SJSA1 (cell line): ENCODE measurements around the gene DPY19L3. TPM values are rescaled to one million over a fixed set of nuclear protein-coding genes. Genes with fewer than 3 reads are reported as not detected.
"Not testable (repeated sequence)": the region's sequence is repeated elsewhere in the genome, so short reads cannot be mapped to it uniquely, and the experiment has no call there.

ENCODE experiments used
- DNase-seq, 2 experiments: peaks; one replicate each; pipeline ENCODE4 v3.0.0-alpha.2; 2015 to 2020; ENCODE audit warnings: low spot score in 2 of 2, low read depth in 1 of 2
- H3K27ac ChIP-seq: fragments of 250-450 bp; sonication (Bioruptor Pico); 2 replicates; pipeline ENCODE4 v1.5.1; 2020; ENCODE audit warnings: mild to moderate bottlenecking, moderate library complexity
- H3K27me3 ChIP-seq: fragments of 250-450 bp; sonication (Bioruptor Pico); replicated peaks from 2 replicates; pipeline ENCODE4 v1.5.1; 2020; ENCODE audit warnings: mild to moderate bottlenecking, moderate library complexity
- H3K36me3 ChIP-seq: fragments of 250-450 bp; sonication (Bioruptor Pico); 2 replicates; pipeline ENCODE4 v1.5.1; 2020; ENCODE audit warnings: mild to moderate bottlenecking
- H3K4me1 ChIP-seq: fragments of 250-450 bp; sonication (Bioruptor Pico); replicated peaks from 2 replicates; pipeline ENCODE4 v1.6.1; 2021; ENCODE audit warnings: mild to moderate bottlenecking
- H3K4me3 ChIP-seq: fragments of 250-450 bp; sonication (Bioruptor Pico); 2 replicates; pipeline ENCODE4 v1.5.1; 2020; ENCODE audit warnings: mild to moderate bottlenecking
- H3K9me3 ChIP-seq: fragments of 250-450 bp; sonication (Bioruptor Pico); replicated peaks from 2 replicates; pipeline ENCODE4 v1.5.1; 2020; ENCODE audit warnings: mild to moderate bottlenecking
- total RNA-seq: library from RNA; depleted of rRNA; stranded (reverse); fragments of >200 nt; shearing (Covaris generic); gene quantifications from 2 replicates; pipeline ENCODE4 v1.2.3, GENCODE V29; 2014

The DPY19L3 gene
- total RNA-seq, 1 experiment from 2014 or later = 15.3 TPM

DNA sequence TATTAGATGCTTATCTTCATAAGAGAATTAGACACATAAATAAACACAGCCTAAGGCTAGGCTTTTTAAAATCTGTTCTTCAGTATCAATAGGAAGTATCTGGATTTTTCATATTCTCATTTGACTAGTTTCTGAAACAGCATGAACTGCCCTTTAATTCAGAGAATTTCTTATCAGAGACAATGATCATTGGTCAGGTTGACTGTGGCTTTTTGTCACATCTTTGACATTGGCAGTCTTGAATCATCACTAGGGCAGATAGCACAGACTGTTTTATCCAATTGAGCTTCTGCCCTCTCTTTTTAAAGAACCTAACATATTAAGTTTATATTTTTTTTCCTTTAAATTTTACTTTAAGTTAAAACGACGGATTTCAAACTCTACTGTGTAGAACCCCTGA lies 59.6 kb downstream of the DPY19L3 start:
- no peak for DNase-seq
- H3K4me1 ChIP-seq = no peaks in the 10 kb centered on the region
- no peaks in the 10 kb centered on the region for H3K27me3 ChIP-seq
- H3K36me3 ChIP-seq = peaks cover 3% of the 10 kb centered on the region; the same call in 1 of the 2 replicates
- no peak overlapping the region for H3K27ac ChIP-seq
- H3K4me3 ChIP-seq = no peak overlapping the region
- no peaks in the 10 kb centered on the region for H3K9me3 ChIP-seq

DNA sequence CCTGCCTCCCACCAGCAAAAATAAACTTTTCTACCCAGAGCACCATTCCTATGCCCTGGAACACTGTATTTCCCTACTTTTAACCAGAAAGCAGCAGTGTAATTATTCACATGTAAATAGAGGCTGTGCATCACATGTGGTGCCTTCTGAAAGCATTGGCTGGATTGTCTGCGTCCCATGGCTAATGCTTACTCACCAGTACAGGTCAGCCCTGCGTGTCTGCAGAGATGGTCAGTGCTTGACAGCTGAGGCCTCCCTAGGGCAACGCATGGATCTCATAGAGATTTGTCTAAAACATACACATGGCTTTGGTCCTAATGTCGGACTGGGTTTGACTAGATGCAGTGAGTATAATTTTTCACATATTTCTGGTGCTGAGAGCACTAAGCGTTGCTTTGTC lies 64.2 kb downstream of the DPY19L3 start:
- peaks cover 3% of the 10 kb centered on the region for H3K36me3 ChIP-seq
- H3K4me1 ChIP-seq = no peaks in the 10 kb centered on the region
- no peak overlapping the region for H3K4me3 ChIP-seq
- no peak for DNase-seq
- H3K27me3 ChIP-seq = no peaks in the 10 kb centered on the region
- H3K27ac ChIP-seq = no peak overlapping the region
- H3K9me3 ChIP-seq = no peaks in the 10 kb centered on the region

DNA sequence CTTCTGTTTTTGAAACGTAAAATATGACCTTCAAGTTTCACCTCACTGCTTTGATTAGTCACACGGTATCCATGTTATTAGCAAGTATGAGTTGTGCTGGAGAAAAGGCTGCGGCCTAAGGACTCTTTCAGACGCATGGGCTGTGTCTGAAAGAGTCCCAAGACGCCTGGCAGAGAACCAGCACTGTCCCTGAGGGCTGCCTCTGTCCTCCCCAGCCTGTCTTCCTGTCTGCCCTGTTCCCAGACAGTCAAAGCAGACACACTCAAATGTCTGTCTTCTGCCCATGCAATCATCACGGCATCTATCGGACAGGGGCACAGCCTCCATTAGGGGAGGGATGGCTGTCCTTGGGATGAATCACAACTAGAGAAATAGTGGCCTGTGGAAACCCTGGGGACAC lies 65.5 kb downstream of the DPY19L3 start:
- Histone ChIP-seq H3K27me3 (no peaks in the 10 kb centered on the region), H3K36me3 (peaks cover 3% of the 10 kb centered on the region), H3K4me3 (no peak overlapping the region), H3K4me1 (no peaks in the 10 kb centered on the region), H3K27ac (no peak overlapping the region), H3K9me3 (no peaks in the 10 kb centered on the region)
- DNase-seq = no peak

DNA sequence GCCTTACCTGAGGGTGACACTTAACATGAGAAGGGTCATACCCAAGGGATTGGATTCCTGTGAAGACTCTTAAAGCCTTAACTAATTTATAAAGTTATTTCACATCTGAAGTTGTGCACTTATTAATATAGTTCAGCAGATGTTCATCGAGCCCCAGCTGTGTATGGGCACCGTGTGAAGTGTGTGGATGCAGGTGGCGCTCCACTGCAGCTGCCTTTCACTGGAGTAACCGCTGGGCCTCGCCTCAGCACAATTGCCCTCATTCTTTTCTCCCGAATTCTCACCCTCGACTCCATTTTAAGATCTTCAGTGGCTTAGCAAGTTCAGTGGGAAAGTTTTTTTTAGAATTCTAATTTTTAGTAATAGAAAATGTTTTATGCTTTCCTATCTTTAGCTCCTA lies 66.2 kb downstream of the DPY19L3 start:
- DNase-seq = no peak
- Histone ChIP-seq H3K27ac (no peak overlapping the region), H3K36me3 (peaks cover 3% of the 10 kb centered on the region), H3K4me1 (no peaks in the 10 kb centered on the region), H3K4me3 (no peak overlapping the region), H3K9me3 (no peaks in the 10 kb centered on the region), H3K27me3 (no peaks in the 10 kb centered on the region)

DNA sequence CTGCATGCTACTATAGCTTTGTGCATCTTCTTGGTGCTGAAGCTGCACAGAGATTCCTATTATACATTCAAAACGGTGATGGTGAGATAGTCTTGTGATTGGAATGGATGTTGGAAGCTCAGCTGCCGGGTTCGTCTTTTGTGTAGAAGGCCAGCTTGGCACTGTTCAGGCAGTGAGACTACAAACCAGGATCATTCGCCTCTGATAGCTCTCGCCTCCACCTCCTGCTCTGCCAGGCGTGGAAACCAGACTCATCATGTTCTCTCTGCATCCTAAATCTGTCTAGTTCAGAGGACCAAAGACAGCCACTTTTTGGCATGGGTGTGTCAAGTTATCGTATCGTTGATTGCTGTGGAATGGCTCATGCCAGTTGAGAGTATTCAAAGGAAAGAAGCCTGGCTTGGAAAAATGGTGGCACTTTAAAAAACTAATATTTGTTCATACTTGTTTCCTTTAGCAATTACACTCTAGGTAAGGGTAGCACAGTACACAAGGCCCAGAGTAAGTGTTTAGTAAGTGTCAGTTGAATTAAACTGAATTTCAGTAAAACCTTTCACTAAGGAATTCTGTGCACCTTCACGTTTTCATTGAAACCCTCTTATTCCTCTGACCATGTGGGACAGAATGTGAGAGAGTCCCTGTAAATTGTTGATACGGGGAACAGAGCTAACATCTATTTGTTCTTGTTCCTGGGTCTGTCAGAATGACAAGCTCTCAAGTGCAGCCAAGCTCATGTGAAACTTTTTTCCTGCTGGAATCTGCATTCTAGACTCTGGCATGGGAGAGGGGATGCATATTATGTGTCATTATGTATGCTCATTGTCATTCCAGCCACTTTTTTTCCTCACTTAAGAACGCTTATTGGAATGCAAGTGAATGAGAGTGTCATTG lies 69.8 kb downstream of the DPY19L3 start:
- DNase-seq = no peak
- Histone ChIP-seq H3K36me3 (peaks cover 8% of the 10 kb centered on the region), H3K27me3 (no peaks in the 10 kb centered on the region), H3K4me3 (no peak overlapping the region), H3K9me3 (no peaks in the 10 kb centered on the region), H3K4me1 (no peaks in the 10 kb centered on the region), H3K27ac (no peak overlapping the region)

DNA sequence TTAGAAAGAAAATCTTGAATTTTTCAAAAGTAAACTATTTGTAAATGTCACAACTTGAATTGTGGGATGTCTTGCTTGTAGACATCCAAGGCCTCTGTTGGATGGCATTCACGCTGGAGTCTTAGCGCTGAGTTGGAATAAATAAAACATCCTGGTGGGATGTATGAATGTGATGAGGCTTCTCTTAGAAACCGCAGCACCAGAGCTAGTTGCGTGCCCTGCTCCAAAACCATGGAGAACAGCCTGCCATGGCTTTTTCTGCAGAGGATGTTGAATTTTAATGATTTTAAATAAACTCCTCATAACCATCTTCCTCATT lies 70.4 kb downstream of the DPY19L3 start:
- no peaks in the 10 kb centered on the region for H3K9me3 ChIP-seq
- H3K27me3 ChIP-seq = no peaks in the 10 kb centered on the region
- H3K27ac ChIP-seq = no peak overlapping the region
- H3K36me3 ChIP-seq = peaks cover 11% of the 10 kb centered on the region
- no peaks in the 10 kb centered on the region for H3K4me1 ChIP-seq
- no peak overlapping the region for H3K4me3 ChIP-seq
- DNase-seq = no peak

DNA sequence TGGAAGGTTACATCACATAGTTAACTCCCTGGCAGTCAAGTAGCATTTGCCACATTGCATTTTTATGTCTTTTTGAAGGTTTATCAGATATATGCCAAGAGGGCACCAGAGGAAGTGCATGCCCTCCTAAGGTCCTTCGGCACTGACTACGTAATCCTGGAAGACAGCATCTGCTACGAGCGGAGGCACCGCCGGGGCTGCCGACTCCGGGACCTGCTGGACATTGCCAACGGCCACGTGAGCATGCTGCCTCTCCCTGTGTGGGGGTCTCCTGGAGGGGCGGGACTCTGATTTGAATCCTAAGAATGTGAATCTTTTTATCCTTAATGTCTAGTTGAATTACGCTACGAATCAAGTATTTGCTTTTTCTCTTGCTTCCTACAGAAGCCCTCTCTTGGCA lies 74.8 kb downstream of the DPY19L3 start:
- Histone ChIP-seq H3K36me3 (peaks cover 42% of the 10 kb centered on the region), H3K4me3 (no peak overlapping the region), H3K9me3 (no peaks in the 10 kb centered on the region), H3K27ac (no peak overlapping the region), H3K4me1 (no peaks in the 10 kb centered on the region), H3K27me3 (no peaks in the 10 kb centered on the region)
- no peak for DNase-seq

DNA sequence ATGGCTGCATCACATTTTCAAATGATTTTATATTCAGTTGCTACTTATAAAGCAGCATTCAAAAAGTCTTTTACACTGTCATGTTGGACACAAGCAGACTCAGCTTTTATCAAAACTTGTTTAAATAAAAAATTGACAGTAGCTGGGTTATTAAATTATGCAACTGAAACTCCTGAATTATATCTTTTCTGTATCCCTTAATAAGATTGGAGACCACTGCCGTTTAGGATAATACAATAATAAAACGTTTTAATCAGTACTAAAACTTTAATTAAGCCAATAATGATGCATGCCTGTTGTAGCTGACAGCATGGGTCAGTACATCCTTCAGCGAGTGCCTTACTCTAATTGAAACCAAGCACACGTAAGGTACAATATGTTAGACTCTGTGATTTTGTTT lies 78.0 kb downstream of the DPY19L3 start:
- no peak overlapping the region for H3K4me3 ChIP-seq
- peaks cover 38% of the 10 kb centered on the region for H3K36me3 ChIP-seq
- no peaks in the 10 kb centered on the region for H3K9me3 ChIP-seq
- H3K4me1 ChIP-seq = no peaks in the 10 kb centered on the region
- no peak for DNase-seq
- no peak overlapping the region for H3K27ac ChIP-seq
- no peaks in the 10 kb centered on the region for H3K27me3 ChIP-seq

DNA sequence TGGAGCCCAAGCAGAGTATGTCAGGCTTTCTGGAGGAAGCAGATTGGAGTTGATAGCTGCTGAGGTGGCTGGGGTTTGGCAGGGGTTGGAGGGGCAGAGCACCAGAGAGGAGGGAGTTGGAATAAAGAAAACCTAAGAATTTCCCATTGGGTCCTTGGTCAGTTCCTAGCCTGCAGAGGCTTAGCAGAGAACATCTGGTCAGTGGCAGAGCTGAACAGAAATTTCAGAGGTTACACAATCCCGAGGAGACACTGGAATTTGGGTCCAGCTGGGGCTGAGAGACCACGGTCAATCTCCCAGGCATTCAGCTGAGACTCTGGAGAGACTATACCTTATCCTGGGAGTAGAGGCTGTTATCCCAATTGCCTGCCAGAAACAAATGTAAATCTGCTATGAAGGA lies 84.4 kb downstream of the DPY19L3 start:
- Histone ChIP-seq H3K27ac (no peak overlapping the region), H3K9me3 (no peaks in the 10 kb centered on the region), H3K27me3 (no peaks in the 10 kb centered on the region), H3K4me3 (no peak overlapping the region), H3K36me3 (peaks cover under 1% of the 10 kb centered on the region; the same call in 1 of the 2 replicates), H3K4me1 (no peaks in the 10 kb centered on the region)
- no peak for DNase-seq

DNA sequence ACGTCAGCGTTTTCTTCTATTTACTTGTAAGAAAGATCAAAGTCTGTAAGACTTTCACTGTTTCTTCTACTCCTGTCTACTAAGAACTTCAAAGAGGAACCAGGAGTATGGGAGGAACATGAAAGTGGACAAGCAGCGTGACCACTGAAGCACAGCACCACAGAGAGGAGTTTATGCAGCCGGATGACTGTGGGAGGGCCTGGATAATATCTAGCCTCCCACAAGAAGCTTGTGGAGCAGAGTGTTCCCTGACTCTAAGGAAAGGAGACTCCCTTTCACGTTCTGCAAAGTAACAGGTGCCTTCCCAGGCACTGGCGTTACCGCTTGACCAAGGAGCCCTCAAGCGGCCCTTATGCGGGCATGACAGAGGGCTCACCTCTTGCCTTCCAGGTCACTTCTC lies 91.8 kb downstream of the DPY19L3 start:
- no peak for DNase-seq
- H3K27me3 ChIP-seq = no peaks in the 10 kb centered on the region; the same call in 1 of the 2 replicates
- H3K4me1 ChIP-seq = no peaks in the 10 kb centered on the region
- H3K36me3 ChIP-seq = no peaks in the 10 kb centered on the region
- H3K27ac ChIP-seq = no peak overlapping the region
- H3K4me3 ChIP-seq = no peak overlapping the region
- H3K9me3 ChIP-seq = no peaks in the 10 kb centered on the region; the same call in 1 of the 2 replicates

DNA sequence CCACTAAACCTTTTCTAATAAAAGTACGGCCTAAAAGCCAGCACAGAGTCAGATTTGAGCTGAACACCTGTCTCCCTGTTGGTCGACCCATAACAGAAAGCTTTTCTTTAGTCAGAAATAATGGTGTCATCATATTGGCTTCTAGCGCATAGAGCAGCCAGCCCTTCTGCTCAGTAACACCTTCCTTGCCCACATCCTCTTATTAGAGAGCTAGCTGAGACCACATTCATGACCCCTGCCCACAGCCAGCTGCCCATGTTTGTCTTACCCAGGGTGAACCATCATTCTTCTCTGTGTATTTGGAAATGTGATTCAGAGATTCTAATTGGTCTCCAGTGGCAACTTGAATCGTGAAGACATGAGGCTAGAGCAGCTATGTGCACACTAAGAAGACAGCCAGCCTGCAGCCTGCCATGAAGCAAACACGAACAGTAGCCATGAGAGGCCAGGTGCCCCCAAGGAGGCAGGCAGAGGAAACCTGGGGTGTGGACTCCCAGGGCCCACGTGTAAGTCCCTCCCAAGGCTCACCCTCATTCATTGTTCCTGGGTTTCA lies 93.2 kb downstream of the DPY19L3 start:
- DNase-seq = no peak
- H3K4me1 ChIP-seq = no peaks in the 10 kb centered on the region
- no peaks in the 10 kb centered on the region; the same call in 1 of the 2 replicates for H3K27me3 ChIP-seq
- H3K36me3 ChIP-seq = no peaks in the 10 kb centered on the region
- H3K4me3 ChIP-seq = no peak overlapping the region
- no peaks in the 10 kb centered on the region; the same call in 1 of the 2 replicates for H3K9me3 ChIP-seq
- no peak overlapping the region for H3K27ac ChIP-seq

DNA sequence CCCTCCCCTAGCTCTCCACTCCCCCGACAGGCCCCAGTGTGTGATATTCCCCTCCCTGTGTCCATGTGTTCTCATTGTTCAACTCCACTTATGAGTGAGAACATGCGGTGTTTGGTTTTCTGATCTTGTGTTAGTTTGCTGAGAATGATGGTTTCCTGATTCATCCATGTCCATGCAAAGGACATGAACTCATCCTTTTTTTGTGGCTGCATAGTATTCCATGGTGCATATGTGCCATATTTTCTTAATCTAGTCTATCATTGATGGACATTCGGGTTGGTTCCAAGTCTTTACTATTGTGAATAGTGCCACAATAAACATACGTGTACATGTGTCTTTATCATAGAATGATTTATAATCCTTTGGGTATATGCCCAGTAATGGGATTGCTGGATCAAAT lies 106.9 kb downstream of the DPY19L3 start:
- not testable (repeated sequence) for H3K9me3 ChIP-seq, H3K36me3 ChIP-seq, H3K4me1 ChIP-seq, H3K4me3 ChIP-seq, DNase-seq, H3K27me3 ChIP-seq, H3K27ac ChIP-seq

DNA sequence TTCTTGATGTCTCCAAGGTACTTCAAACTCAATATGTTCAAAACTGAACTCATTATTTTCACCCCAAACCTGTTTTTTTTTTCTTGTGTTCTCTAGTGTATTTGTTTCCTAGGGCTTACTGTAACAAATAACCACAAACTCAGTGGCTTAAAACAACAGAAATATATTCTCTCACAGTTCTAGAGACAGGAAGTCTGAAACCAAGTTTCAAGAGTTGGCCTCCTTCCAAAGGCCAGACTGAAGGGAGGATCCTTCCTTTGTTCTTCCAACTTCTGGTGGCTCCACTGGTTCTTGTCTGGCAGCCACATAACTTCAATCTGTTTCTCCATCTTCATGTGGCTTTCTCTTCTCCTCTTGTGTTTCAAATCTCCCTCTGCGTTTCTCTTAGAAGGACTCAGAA lies 113.5 kb downstream of the DPY19L3 start:
- H3K9me3 ChIP-seq = 0 out of 2 replicates have a peak, but pooled peaks cover 5% of the 10 kb centered on the region
- H3K27me3 ChIP-seq = no peaks in the 10 kb centered on the region
- no peaks in the 10 kb centered on the region for H3K36me3 ChIP-seq
- H3K27ac ChIP-seq = no peak overlapping the region
- peak in 1 of 2 experiments; percentile 5 for DNase-seq
- no peak overlapping the region for H3K4me3 ChIP-seq
- no peaks in the 10 kb centered on the region for H3K4me1 ChIP-seq

DNA sequence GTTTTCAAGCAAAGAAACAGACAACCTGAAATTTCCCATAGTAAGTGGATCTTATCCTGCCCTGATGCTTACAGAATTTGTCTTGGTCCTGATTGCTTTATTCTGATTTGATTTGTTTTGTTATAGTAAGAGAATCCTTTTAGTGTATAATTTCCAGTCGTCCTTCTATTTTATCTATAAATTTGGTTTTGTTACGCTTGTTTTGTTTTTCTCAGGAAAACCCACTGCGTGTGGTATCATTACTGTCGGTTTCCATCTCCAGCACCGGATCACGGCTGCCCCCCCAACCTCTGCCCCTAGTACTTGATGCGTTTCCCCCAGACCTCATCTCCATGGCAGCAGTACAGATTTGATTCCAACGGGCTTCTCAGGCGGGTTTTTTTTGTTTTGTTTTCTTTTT lies 117.4 kb downstream of the DPY19L3 start:
- Histone ChIP-seq H3K4me1 (no peaks in the 10 kb centered on the region), H3K9me3 (no peaks in the 10 kb centered on the region), H3K27me3 (no peaks in the 10 kb centered on the region; the same call in 1 of the 2 replicates), H3K4me3 (no peak overlapping the region), H3K36me3 (no peaks in the 10 kb centered on the region), H3K27ac (no peak overlapping the region)
- DNase-seq = no peak
